Measurements from ENCODE around the gene TCN2. TPM values are rescaled to one million over a fixed set of nuclear protein-coding genes. Genes with fewer than 3 reads are reported as not detected.

Gene TCN2
- total RNA-seq, 1 experiment from 2014 or later, result 11.0 TPM

DNA sequence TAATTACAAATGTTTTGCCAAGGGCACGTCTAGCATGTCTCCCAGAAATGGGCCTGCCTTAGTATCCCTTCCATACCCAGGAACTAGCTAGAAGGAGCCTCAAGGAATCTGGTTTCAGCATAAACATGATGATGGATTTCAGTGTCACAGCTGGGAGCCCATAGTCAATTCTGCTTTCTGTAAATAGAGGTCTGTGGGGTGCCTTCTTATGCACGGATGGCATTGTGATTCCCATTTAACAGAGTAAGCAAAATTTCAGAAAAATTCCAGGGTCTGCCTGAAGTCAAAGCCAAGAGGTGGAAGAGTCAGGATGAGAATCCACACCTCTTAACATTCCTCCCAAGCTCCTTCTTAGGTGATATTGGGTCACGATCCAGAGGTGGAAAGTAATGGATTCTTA lies 48.6 kb downstream of the TCN2 start:
- CTCF ChIA-PET, result no interaction called here

DNA sequence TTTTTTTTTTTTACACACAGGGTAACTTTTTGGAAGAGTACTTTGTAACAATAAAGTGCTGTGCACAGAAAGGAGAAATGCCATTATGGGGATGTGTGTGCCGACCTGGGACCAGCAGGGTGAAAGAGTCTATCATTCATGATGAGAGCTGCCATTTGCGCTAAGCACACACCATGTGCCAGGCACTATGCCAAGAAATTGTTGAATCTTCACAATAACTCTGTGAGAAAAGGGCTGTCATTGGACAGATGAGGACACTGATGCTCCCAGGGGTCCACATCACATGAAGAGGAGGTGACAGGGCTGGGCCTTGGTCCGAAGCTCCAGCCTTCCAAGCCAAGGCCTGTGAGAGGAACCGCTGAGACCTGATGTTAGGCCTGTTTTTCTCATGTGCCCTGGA lies 55.1 kb downstream of the TCN2 start:
- TF ChIP-seq, protein P1, sequence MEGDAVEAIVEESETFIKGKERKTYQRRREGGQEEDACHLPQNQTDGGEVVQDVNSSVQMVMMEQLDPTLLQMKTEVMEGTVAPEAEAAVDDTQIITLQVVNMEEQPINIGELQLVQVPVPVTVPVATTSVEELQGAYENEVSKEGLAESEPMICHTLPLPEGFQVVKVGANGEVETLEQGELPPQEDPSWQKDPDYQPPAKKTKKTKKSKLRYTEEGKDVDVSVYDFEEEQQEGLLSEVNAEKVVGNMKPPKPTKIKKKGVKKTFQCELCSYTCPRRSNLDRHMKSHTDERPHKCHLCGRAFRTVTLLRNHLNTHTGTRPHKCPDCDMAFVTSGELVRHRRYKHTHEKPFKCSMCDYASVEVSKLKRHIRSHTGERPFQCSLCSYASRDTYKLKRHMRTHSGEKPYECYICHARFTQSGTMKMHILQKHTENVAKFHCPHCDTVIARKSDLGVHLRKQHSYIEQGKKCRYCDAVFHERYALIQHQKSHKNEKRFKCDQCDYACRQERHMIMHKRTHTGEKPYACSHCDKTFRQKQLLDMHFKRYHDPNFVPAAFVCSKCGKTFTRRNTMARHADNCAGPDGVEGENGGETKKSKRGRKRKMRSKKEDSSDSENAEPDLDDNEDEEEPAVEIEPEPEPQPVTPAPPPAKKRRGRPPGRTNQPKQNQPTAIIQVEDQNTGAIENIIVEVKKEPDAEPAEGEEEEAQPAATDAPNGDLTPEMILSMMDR (IDR thresholded peaks at IDR 0.05; ENCODE audit: unreplicated experiment), result no peak
- peaks cover 8% of the 10 kb centered on the region for H3K36me3 Mint-ChIP-seq (ENCODE audit: insufficient read depth, unreplicated experiment)
- no peak overlapping the region for H3K27ac Mint-ChIP-seq (ENCODE audit: unreplicated experiment)
- CTCF ChIA-PET, result no interaction called here
- H3K9me3 Mint-ChIP-seq (ENCODE audit: low read depth, unreplicated experiment), result no peaks in the 10 kb centered on the region
- H3K4me3 Mint-ChIP-seq (ENCODE audit: low read depth, unreplicated experiment), result no peak overlapping the region
- no peak for DNase-seq
- no peaks in the 10 kb centered on the region for H3K27me3 Mint-ChIP-seq (ENCODE audit: unreplicated experiment)
- H3K4me1 Mint-ChIP-seq (ENCODE audit: low read depth, unreplicated experiment), result peaks cover 8% of the 10 kb centered on the region
- intact Hi-C loops (cut with micrococcal nuclease; ENCODE audit: unreplicated experiment), result no loop called here
- no TSS peak for BruUV-seq (replicated peaks)

More for the DNA sequence above, 48.6 kb downstream of the TCN2 start:
- Mint-ChIP-seq H3K27ac (ENCODE audit: unreplicated experiment) (no peak overlapping the region), H3K27me3 (ENCODE audit: unreplicated experiment) (no peaks in the 10 kb centered on the region), H3K4me3 (ENCODE audit: low read depth, unreplicated experiment) (no peak overlapping the region), H3K9me3 (ENCODE audit: low read depth, unreplicated experiment) (no peaks in the 10 kb centered on the region), H3K36me3 (ENCODE audit: insufficient read depth, unreplicated experiment) (no peaks in the 10 kb centered on the region), H3K4me1 (ENCODE audit: low read depth, unreplicated experiment) (no peaks in the 10 kb centered on the region)
- intact Hi-C loops (cut with micrococcal nuclease; ENCODE audit: unreplicated experiment), result no loop called here
- no TSS peak for BruUV-seq (replicated peaks)
- DNase-seq, result no peak
- TF ChIP-seq, protein P1 (IDR thresholded peaks at IDR 0.05; ENCODE audit: unreplicated experiment), result no peak

DNA sequence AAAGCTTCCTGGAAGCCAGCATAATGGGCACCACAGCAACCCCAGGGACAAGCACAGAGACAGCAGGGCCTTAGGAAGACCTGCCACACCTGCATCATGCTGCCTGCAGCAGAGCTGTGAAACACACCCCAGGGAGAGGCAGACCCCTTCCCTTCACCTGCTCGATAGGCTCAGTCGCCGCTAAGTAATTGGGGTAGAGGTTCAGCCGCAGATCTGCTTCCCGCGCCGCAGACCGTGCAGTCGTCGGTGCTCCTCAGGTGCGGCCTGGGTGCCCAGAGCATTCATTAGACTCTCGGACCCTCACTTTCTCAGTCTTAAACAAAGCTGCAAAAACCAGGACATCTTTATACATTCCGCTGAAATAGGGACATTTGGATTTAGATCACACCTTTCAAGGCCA lies 57.8 kb downstream of the TCN2 start:
- H3K27me3 Mint-ChIP-seq (ENCODE audit: unreplicated experiment), result peaks cover 11% of the 10 kb centered on the region
- peaks cover 27% of the 10 kb centered on the region for H3K36me3 Mint-ChIP-seq (ENCODE audit: insufficient read depth, unreplicated experiment)
- CTCF ChIA-PET, result no interaction called here
- TF ChIP-seq, protein P1 (IDR thresholded peaks at IDR 0.05; ENCODE audit: unreplicated experiment), result no peak
- BruUV-seq (replicated peaks), result no TSS peak
- no peak overlapping the region for H3K4me3 Mint-ChIP-seq (ENCODE audit: low read depth, unreplicated experiment)
- H3K9me3 Mint-ChIP-seq (ENCODE audit: low read depth, unreplicated experiment), result no peaks in the 10 kb centered on the region
- peaks cover 19% of the 10 kb centered on the region for H3K4me1 Mint-ChIP-seq (ENCODE audit: low read depth, unreplicated experiment)
- H3K27ac Mint-ChIP-seq (ENCODE audit: unreplicated experiment), result no peak overlapping the region
- no peak for DNase-seq
- intact Hi-C loops (cut with micrococcal nuclease; ENCODE audit: unreplicated experiment), result no loop called here

DNA sequence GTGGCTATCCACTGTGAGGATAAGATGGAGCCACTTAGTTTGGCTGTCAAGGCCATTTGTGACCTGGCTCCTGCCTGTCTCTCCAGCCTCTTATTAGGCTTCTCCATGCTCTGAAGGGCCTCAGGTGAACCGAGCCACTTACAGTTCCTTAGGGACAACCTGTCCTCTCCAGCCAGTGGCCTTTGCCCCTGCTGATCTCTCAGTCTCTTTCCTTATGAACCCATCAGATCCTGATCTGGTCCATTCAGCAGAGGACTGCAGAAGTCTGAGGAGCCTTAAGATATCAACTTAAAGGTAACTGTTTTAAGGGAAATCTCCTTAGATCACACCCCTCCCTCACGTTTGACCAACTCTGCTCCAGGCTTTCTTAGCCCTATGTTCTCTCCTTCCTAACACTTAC lies 58.3 kb downstream of the TCN2 start:
- Mint-ChIP-seq H3K27ac (ENCODE audit: unreplicated experiment) (no peak overlapping the region), H3K36me3 (ENCODE audit: insufficient read depth, unreplicated experiment) (peaks cover 27% of the 10 kb centered on the region), H3K4me3 (ENCODE audit: low read depth, unreplicated experiment) (no peak overlapping the region), H3K9me3 (ENCODE audit: low read depth, unreplicated experiment) (no peaks in the 10 kb centered on the region), H3K27me3 (ENCODE audit: unreplicated experiment) (peaks cover 11% of the 10 kb centered on the region), H3K4me1 (ENCODE audit: low read depth, unreplicated experiment) (peaks cover 19% of the 10 kb centered on the region)
- intact Hi-C loops (cut with micrococcal nuclease; ENCODE audit: unreplicated experiment), result no loop called here
- CTCF ChIA-PET, result no interaction called here
- no TSS peak for BruUV-seq (replicated peaks)
- DNase-seq, result no peak
- TF ChIP-seq, protein P1 (IDR thresholded peaks at IDR 0.05; ENCODE audit: unreplicated experiment), result no peak
